Natural killer cell (primary cell): Measurements from ENCODE around the gene CA12. TPM values are rescaled to one million over a fixed set of nuclear protein-coding genes. Genes with fewer than 3 reads are reported as not detected.

Experiments used
- ATAC-seq, 3 donors: fragments of 150-1000 bp in 2 of 3; fragments of 200-7000 bp in 1 of 3; cut with Tn5 transposase; 1 replicate in 1 of 3; 2 replicates in 2 of 3; pipeline ENCODE4 v1.10.0; 2021; ENCODE audit warnings: mild to moderate bottlenecking in 2 of 3, moderate library complexity in 2 of 3
- DNase-seq, 2 donors: peaks; one replicate each; pipeline versions ENCODE4 v3.0.0 to v3.0.0-alpha.2; 2013 to 2021; ENCODE audit warnings: mixed read lengths in 1 of 2
- H3K27ac ChIP-seq: one replicate; pipeline ENCODE4 v1.5.1; 2013; ENCODE audit warnings: mild to moderate bottlenecking, low read length
- H3K27me3 ChIP-seq: one replicate; pipeline ENCODE4 v1.6.1; 2013; ENCODE audit warnings: low read length; ENCODE audit not compliant: control insufficient read depth, insufficient read depth
- H3K36me3 ChIP-seq: one replicate; pipeline ENCODE4 v1.6.1; 2013; ENCODE audit warnings: low read length; ENCODE audit not compliant: control insufficient read depth, insufficient read depth
- H3K4me1 ChIP-seq: one replicate; pipeline ENCODE4 v1.6.1; 2013; ENCODE audit warnings: low read length; ENCODE audit not compliant: control insufficient read depth, insufficient read depth
- H3K4me3 ChIP-seq: one replicate; pipeline ENCODE4 v1.5.1; 2013; ENCODE audit warnings: low read length
- H3K9me3 ChIP-seq: one replicate; pipeline ENCODE4 v1.6.1; 2013; ENCODE audit warnings: low read length; ENCODE audit not compliant: control insufficient read depth, insufficient read depth
- H3K27ac Mint-ChIP-seq, 2 donors: one replicate each; pipeline ENCODE4 v1.8.0; 2022; ENCODE audit warnings: mild to moderate bottlenecking in 2 of 2, mixed read lengths in 2 of 2, moderate library complexity in 1 of 2
- H3K27me3 Mint-ChIP-seq, 2 donors: one replicate each; pipeline ENCODE4 v1.8.0; 2022; ENCODE audit warnings: low read depth in 2 of 2, mixed read lengths in 2 of 2
- H3K36me3 Mint-ChIP-seq: one replicate; pipeline ENCODE4 v1.8.0; 2022; ENCODE audit warnings: mixed read lengths
- H3K4me1 Mint-ChIP-seq, 2 donors: one replicate each; pipeline ENCODE4 v1.8.0; 2022; ENCODE audit warnings: mixed read lengths in 2 of 2
- H3K4me3 Mint-ChIP-seq: one replicate; pipeline ENCODE4 v1.8.0; 2022; ENCODE audit warnings: mild to moderate bottlenecking, moderate library complexity, mixed read lengths
- H3K9me3 Mint-ChIP-seq, 2 donors: one replicate each; pipeline ENCODE4 v1.8.0; 2022; ENCODE audit warnings: mixed read lengths in 2 of 2
- CTCF ChIP-seq: fragments of 200-600 bp; IDR thresholded peaks from one replicate; pipeline ENCODE4 v1.8.0; 2022; ENCODE audit warnings: antibody characterized with exemption
- WGBS: methylation state at CpG from one replicate; pipeline ENCODE4 v1.1.7; 2013; ENCODE audit warnings: missing lambda C conversion rate; ENCODE audit not compliant: insufficient coverage; 5-methylcytosine and 5-hydroxymethylcytosine counted together
- intact Hi-C: fragments of 100-400 bp; cut with micrococcal nuclease; formaldehyde crosslinking; loops from one replicate; pipeline ENCODE4 v1.14.2; 2022
- total RNA-seq, 4 donors: library from RNA; stranded (reverse); fragments of 120-200 nt in 1 of 4; gene quantifications; one replicate each; pipeline versions ENCODE4 v1.2.3 to v1.2.4, GENCODE V29; 2013 to 2022

CA12 gene
- total RNA-seq, 3 donors from 2014 or later (not counting 1 experiment from before 2014, with no cell fraction given) = not detected

DNA sequence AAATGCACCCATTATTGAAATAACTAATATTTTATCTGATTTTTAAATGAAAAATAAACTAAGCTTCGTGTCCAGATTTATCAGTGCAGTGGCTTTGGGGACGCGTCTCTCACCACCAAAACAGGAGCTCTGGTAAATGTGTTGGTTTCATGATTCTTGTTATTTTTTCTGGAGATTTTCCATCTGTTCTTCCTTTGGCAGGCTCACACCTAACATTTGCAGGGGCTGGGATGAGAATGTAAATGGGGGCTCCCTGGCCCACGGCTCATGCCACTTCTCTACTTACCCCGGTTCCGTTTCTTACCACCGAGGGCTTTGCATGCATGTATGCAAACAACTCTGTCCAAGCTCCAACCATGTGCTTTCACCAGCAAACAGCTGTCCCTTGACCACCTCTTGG, 30.9 kb upstream of the CA12 start:
- DNase-seq (no peak), ATAC-seq (no peak)
- no peaks in the 10 kb centered on the region for H3K9me3 ChIP-seq
- no peaks in the 10 kb centered on the region for H3K4me1 Mint-ChIP-seq
- no peaks in the 10 kb centered on the region for H3K36me3 Mint-ChIP-seq
- no peaks in the 10 kb centered on the region for H3K27me3 ChIP-seq
- H3K27ac Mint-ChIP-seq = no peak overlapping the region
- intact Hi-C loops = no loop called here
- H3K4me1 ChIP-seq = no peaks in the 10 kb centered on the region
- TF ChIP-seq CTCF = no peak
- WGBS = 91% methylated on average over 7 of the region's 7 CpGs
- no peak overlapping the region for H3K4me3 Mint-ChIP-seq
- peaks cover 0 to 5% of the 10 kb centered on the region in 2 donors for H3K27me3 Mint-ChIP-seq
- H3K9me3 Mint-ChIP-seq = no peaks in the 10 kb centered on the region
- no peak overlapping the region for H3K27ac ChIP-seq
- no peak overlapping the region for H3K4me3 ChIP-seq
- H3K36me3 ChIP-seq = no peaks in the 10 kb centered on the region

DNA sequence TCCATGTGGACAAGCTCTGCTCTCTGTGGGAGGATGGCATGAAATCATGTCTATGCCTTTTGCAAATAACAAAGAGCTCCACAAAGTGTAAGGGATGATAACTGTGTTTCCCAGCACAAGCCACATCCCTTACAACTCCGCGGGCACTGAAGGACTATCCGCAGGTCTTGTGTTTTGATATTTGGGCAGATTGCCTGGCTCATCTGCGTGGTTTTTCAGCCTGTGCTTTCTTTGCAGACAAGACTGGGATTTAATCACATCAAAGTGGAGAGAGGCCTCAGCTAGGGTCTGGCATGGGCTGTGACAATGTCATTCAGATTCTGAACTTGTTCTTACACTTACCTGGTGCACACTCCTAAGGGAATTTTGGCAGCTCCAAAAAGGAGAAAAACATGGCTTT, 30.2 kb upstream of the CA12 start:
- 93% methylated on average over 4 of the region's 4 CpGs for WGBS
- no peak for TF ChIP-seq CTCF
- no peak for DNase-seq
- H3K9me3 ChIP-seq = no peaks in the 10 kb centered on the region
- H3K27ac Mint-ChIP-seq = no peak overlapping the region
- no peaks in the 10 kb centered on the region for H3K27me3 ChIP-seq
- no peak overlapping the region for H3K4me3 ChIP-seq
- H3K27me3 Mint-ChIP-seq = peaks cover 7% of the 10 kb centered on the region in 2 donors
- no peaks in the 10 kb centered on the region for H3K36me3 ChIP-seq
- ATAC-seq = no peak
- H3K4me1 ChIP-seq = no peaks in the 10 kb centered on the region
- no peak overlapping the region for H3K4me3 Mint-ChIP-seq
- H3K36me3 Mint-ChIP-seq = no peaks in the 10 kb centered on the region
- no peak overlapping the region for H3K27ac ChIP-seq
- intact Hi-C loops = no loop called here
- no peaks in the 10 kb centered on the region for H3K4me1 Mint-ChIP-seq
- H3K9me3 Mint-ChIP-seq = no peaks in the 10 kb centered on the region

DNA sequence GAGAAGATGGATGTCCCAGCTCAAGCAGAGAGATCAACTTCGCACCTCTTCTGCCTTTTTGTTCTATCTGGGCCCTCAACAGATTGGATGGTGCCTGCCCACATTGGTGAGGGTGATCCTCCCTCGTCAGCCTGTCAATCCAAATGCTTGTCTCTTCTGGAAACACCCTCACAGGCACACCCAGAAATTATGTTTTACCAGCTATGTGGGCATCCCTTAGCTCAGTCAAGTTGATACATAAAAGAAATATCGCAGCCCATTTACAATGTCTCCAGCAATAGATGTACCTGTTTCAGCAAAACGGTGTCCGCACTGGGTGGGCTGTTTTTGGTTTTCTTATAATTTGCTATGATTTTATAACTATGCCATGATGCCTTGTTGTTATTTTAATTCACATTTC, 27.5 kb upstream of the CA12 start:
- TF ChIP-seq CTCF = no peak
- H3K9me3 Mint-ChIP-seq = no peaks in the 10 kb centered on the region
- H3K4me1 Mint-ChIP-seq = peaks cover 0 to 4% of the 10 kb centered on the region in 2 donors
- DNase-seq (no peak), ATAC-seq (no peak)
- H3K9me3 ChIP-seq = no peaks in the 10 kb centered on the region
- no peak overlapping the region for H3K27ac ChIP-seq
- intact Hi-C loops = no loop called here
- no peaks in the 10 kb centered on the region for H3K4me1 ChIP-seq
- H3K27ac Mint-ChIP-seq = no peak overlapping the region
- H3K27me3 ChIP-seq = no peaks in the 10 kb centered on the region
- H3K4me3 ChIP-seq = no peak overlapping the region
- 94% methylated on average over 2 of the region's 5 CpGs for WGBS
- H3K36me3 ChIP-seq = no peaks in the 10 kb centered on the region
- peaks cover 5 to 7% of the 10 kb centered on the region in 2 donors for H3K27me3 Mint-ChIP-seq
- H3K36me3 Mint-ChIP-seq = no peaks in the 10 kb centered on the region
- no peak overlapping the region for H3K4me3 Mint-ChIP-seq

DNA sequence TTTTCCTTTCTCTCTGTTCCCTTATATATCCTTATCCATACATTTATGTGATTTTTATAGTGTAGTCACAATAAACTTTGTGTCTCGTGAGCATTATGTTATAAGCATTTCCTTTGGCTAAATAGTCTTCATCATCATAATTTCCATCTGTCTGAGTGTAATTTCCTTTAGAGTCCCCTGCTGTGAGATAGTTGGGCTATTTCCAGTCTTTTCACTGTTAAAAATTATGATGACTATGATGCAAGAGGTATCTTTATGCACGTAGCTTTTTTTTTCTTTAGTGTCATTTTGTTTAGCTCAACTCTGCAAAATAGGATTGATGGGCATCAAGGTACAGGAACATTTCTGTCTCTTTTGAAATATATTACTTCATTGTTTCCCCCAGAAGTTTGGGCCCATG, 26.9 kb upstream of the CA12 start:
- Mint-ChIP-seq H3K9me3 (no peaks in the 10 kb centered on the region), H3K4me3 (no peak overlapping the region)
- WGBS = no CpG with 5 or more reads among the region's 2 CpGs

More for the DNA sequence above, 26.9 kb upstream of the CA12 start:
- Histone ChIP-seq H3K9me3 (no peaks in the 10 kb centered on the region), H3K27me3 (no peaks in the 10 kb centered on the region), H3K36me3 (no peaks in the 10 kb centered on the region), H3K27ac (no peak overlapping the region), H3K4me1 (no peaks in the 10 kb centered on the region), H3K4me3 (no peak overlapping the region)
- TF ChIP-seq CTCF = no peak
- Mint-ChIP-seq H3K27ac (no peak overlapping the region), H3K4me1 (peaks cover 0 to 4% of the 10 kb centered on the region in 2 donors), H3K27me3 (peaks cover 5 to 7% of the 10 kb centered on the region in 2 donors), H3K36me3 (no peaks in the 10 kb centered on the region)
- no peak for DNase-seq
- intact Hi-C loops = no loop called here
- no peak for ATAC-seq
